ENCODE data around the gene OR5AC2.

The OR5AC2 gene

DNA sequence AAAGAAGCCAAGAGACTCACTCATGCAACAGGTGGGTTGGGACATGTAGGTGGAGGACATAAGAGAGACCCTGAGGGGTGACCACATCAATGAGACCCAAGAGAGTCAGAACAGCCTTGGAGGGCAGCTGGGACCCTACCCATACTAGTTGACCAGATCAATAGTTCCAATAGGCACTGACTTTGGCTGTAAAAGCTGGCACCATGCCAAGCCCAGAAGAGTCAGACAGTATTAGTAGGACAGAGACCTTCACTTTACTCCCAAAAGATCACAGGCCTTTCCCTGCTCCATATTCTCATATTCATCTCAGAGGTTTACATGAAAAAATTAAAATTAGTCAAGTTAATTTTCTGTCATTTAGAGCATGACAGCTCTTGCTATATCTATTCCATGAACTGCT lies 30.9 kb upstream of the OR5AC2 start:
- TF ChIP-seq, protein P1, sequence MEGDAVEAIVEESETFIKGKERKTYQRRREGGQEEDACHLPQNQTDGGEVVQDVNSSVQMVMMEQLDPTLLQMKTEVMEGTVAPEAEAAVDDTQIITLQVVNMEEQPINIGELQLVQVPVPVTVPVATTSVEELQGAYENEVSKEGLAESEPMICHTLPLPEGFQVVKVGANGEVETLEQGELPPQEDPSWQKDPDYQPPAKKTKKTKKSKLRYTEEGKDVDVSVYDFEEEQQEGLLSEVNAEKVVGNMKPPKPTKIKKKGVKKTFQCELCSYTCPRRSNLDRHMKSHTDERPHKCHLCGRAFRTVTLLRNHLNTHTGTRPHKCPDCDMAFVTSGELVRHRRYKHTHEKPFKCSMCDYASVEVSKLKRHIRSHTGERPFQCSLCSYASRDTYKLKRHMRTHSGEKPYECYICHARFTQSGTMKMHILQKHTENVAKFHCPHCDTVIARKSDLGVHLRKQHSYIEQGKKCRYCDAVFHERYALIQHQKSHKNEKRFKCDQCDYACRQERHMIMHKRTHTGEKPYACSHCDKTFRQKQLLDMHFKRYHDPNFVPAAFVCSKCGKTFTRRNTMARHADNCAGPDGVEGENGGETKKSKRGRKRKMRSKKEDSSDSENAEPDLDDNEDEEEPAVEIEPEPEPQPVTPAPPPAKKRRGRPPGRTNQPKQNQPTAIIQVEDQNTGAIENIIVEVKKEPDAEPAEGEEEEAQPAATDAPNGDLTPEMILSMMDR (IDR thresholded peaks at IDR 0.05; ENCODE audit: borderline replicate concordance, insufficient read depth, low read depth, low read length), result no peak
- H3K4me3 ChIP-seq (ENCODE audit: low read depth, low read length), result no peak overlapping the region

DNA sequence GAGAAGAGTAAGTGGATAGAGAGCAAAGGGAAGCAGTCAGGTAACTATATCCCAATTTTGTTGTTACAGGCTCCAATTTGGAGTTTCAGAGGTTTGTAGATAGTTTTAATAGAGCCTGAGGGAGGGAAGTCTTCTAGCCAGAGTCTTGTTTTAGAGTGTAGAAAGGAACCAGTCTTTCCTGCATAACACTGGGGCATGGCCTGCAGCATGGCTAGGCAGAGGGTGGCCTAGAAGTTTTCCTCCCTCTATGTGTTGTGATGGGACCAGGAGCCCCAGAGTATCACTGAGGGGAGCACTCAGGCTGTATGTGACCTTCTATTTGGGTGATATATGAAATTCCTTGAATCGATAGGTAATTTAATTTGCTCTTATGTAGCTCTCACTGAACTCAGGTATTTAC lies 29.3 kb upstream of the OR5AC2 start:
- no peak overlapping the region for H3K4me3 ChIP-seq (ENCODE audit: low read depth, low read length)
- TF ChIP-seq, protein P1 (IDR thresholded peaks at IDR 0.05; ENCODE audit: borderline replicate concordance, insufficient read depth, low read depth, low read length), result no peak

DNA sequence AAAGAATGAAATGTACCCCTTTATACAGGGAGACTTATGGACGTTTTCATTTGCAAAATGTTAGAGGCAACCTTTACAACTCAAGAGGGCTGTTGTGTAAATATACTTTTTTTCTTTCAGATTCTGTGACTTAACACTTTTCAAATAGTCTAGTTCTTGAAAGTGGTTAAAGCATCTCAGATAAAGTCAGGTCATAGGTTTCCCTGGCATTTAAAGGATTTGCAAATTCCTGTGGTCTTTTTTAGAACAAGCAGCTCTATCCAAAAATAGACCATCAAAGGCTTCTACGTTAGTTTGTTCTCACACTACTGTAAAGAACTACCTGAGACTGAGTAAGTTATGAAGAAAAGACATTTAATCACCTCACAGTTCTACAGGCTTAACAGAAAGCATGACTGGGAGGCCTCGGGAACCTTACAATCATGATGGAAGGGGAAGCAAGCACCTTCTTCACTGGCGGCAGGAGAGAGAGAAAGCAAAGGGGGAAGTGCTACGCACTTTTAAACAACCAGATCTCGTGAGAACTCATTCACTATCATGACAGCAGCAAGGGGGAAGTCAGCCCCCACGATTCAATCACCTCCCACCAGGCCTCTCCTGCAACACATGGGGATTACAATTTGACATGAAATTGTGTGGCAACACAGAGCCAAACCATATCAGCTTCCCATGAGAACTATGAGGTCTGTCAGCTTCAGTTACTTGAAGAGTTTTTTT lies 28.6 kb upstream of the OR5AC2 start:
- TF ChIP-seq, protein P1 (IDR thresholded peaks at IDR 0.05; ENCODE audit: borderline replicate concordance, insufficient read depth, low read depth, low read length), result no peak
- no peak overlapping the region for H3K4me3 ChIP-seq (ENCODE audit: low read depth, low read length)

DNA sequence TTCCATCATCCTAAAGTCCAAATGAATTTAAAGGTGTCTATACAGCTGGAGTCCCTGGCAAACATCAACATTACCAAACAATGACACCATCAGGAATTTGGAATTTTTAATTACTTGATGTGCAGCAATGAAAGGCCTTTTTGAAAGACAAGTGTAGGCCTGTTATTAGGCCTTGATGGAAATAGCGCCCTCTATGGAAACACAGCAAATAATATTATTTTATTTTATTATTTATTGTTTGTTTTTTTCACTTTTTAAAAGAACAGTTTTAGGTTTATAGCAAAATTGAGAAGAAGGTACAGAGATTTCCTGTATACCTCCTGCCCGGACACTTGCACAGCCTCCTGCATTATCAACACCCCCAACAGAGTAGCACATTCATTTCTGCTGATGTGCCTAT lies 18.1 kb upstream of the OR5AC2 start:
- no peak overlapping the region for H3K4me3 ChIP-seq (ENCODE audit: low read depth, low read length)
- TF ChIP-seq, protein P1 (IDR thresholded peaks at IDR 0.05; ENCODE audit: borderline replicate concordance, insufficient read depth, low read depth, low read length), result no peak

DNA sequence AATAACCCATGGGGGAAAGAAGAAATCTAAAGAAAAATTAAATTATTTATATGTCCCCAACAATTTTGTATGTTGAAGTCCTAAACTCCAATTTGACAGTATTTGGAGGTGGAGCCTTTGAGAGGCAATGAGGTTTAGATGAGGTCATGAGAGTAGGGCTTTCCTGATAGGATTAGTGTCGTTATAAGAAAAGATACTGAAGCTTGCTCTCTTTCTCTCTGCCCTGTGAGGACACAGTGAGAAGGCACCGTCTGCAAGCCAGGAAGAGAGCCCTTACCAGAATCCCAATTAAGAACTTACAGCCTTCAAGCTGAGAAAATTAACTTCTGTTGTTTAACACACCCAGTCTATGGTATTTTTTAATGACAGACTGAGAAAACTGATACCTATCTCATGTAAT lies 16.1 kb upstream of the OR5AC2 start:
- TF ChIP-seq, protein P1 (IDR thresholded peaks at IDR 0.05; ENCODE audit: borderline replicate concordance, insufficient read depth, low read depth, low read length), result no peak
- H3K4me3 ChIP-seq (ENCODE audit: low read depth, low read length), result no peak overlapping the region

DNA sequence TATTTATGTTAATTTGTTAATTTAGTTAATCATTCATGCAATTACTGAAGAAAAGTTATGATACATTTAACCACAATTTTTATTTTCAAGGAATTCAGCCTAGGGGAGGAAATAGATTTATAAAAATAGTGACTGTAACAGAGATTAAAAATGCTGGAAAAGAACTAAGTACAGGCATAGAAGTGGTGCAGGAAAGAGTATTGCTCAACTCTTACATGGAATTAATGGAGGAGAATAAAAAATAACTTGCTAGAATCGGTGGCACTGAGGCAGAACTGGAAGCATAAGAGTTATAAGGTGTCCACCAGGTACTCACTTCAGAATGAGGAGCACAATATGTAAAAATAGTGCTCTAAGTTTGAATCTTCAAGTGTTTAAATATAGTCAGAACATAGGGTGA lies 13.5 kb upstream of the OR5AC2 start:
- H3K4me3 ChIP-seq (ENCODE audit: low read depth, low read length), result no peak overlapping the region
- TF ChIP-seq, protein P1 (IDR thresholded peaks at IDR 0.05; ENCODE audit: borderline replicate concordance, insufficient read depth, low read depth, low read length), result no peak

DNA sequence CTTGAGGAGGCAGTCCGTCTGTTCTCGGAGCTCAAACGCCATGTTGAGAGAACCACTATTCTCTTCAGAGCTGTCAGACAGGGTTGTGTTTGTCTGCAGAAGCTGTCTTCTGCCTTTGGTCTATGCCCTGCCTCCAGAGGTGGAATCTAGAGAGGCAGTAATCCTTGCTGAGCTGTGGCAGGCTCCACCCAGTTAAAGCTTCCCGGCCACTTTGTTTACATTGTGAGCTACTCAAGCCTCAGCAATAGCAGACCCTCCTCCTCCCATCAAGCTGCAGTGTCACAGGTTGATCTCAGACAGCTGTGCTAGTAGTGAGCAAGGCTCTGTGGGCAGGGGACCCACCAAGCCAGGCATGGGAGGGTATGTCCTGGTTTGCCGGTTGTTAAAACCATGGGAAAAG lies 8.9 kb downstream of the OR5AC2 start:
- no peak overlapping the region for H3K4me3 ChIP-seq (ENCODE audit: low read depth, low read length)
- TF ChIP-seq, protein P1 (IDR thresholded peaks at IDR 0.05; ENCODE audit: borderline replicate concordance, insufficient read depth, low read depth, low read length), result no peak
